ENCODE measurements around the gene RAET1L.
"Not testable (repeated sequence)": the region's sequence is repeated elsewhere in the genome, so short reads cannot be mapped to it uniquely, and the experiment has no call there.

The RAET1L gene

DNA sequence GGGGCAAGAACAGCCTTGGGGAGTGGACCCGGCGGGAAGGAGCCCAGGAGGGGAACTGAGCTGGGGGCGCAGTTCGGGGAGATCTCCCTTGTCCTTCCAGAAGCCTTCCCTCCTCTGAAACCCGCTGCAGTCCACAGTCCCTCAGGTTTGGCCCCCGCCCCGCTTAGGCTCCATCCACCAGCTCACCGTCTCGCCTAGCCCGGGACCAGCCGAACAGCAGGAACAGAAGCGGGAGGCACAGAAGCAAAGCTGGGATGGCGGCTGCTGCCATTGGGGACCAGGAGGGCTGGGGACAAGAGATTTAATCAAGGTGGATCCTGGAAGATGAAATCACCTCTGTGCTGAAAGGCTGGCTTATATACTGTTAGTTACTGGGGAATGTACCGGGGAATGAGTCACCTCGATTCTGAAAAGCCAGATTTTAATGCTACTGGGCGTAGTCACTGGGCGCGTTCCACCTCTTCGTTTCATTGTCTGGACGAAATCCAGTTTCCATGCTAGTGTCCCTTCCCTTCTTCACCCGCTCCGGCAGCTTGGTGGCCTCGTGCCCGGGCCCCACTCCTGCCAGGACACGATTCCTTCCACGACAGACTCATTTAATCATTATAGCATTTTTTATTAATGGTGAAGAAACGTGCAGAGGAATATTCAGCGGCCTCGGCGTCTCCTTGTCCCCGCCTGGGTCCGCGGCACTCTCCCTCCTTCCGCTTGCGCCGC is at the start of gene RAET1L:
RAET1L (minus strand) TSS at position 332 of the 717 bp plus-strand sequence; CDS start at position 271, 61 bp downstream.
- DNase-seq (ENCODE audit: low spot score): no peak
- in situ Hi-C loops (cut with MboI; ENCODE audit: low pct_unique_long_range_greater_than_20kb, low sequenced_read_pairs, unreplicated experiment): no loop called here

DNA sequence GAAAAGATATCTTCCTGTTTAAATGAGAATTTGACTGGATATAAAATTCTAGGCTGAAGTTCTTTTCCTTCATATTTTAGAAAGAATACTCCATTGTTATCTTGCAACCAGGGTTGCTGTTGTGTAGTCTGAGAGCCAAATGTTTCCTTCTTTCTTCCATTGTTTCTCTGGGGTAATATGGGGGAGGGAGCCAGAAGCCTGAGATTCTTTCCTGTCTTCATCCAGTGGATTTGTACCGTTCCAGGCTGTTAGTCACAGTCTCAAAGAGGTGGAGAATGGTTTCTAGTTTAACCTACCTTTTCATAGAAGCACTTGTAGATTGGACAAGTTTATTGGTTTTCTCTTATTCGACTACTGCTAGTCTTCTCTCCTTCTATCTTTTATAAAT is 49.7 kb upstream of the RAET1L start:
- in situ Hi-C loops (cut with MboI; ENCODE audit: low pct_unique_long_range_greater_than_20kb, low sequenced_read_pairs, unreplicated experiment): no loop called here
- TF ChIP-seq, protein P1, sequence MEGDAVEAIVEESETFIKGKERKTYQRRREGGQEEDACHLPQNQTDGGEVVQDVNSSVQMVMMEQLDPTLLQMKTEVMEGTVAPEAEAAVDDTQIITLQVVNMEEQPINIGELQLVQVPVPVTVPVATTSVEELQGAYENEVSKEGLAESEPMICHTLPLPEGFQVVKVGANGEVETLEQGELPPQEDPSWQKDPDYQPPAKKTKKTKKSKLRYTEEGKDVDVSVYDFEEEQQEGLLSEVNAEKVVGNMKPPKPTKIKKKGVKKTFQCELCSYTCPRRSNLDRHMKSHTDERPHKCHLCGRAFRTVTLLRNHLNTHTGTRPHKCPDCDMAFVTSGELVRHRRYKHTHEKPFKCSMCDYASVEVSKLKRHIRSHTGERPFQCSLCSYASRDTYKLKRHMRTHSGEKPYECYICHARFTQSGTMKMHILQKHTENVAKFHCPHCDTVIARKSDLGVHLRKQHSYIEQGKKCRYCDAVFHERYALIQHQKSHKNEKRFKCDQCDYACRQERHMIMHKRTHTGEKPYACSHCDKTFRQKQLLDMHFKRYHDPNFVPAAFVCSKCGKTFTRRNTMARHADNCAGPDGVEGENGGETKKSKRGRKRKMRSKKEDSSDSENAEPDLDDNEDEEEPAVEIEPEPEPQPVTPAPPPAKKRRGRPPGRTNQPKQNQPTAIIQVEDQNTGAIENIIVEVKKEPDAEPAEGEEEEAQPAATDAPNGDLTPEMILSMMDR (IDR thresholded peaks at IDR 0.05; ENCODE audit: extremely low read depth, insufficient read depth, missing control alignments): no peak
- DNase-seq (ENCODE audit: low spot score): no peak

More for the DNA sequence above, at the start of gene RAET1L:
- TF ChIP-seq, protein P1 (IDR thresholded peaks at IDR 0.05; ENCODE audit: extremely low read depth, insufficient read depth, missing control alignments): no peak

- DNase-seq (ENCODE audit: low spot score): not testable (repeated sequence)
These were observed 49.2 kb upstream of the RAET1L start for GRCh38 chr6:150074396-150075033.

GRCh38 chr6:150072201-150072600 is 46.9 kb upstream of the RAET1L start:
- TF ChIP-seq, protein P1 (IDR thresholded peaks at IDR 0.05; ENCODE audit: extremely low read depth, insufficient read depth, missing control alignments): no peak
- no peak for DNase-seq (ENCODE audit: low spot score)
- in situ Hi-C loops (cut with MboI; ENCODE audit: low pct_unique_long_range_greater_than_20kb, low sequenced_read_pairs, unreplicated experiment): loop anchor here (25.0 kb wide), 1 partner anchor 740 kb away; no protein-coding TSS in a partner anchor

More at GRCh38 chr6:150074396-150075033, 49.2 kb upstream of the RAET1L start:
- in situ Hi-C loops (cut with MboI; ENCODE audit: low pct_unique_long_range_greater_than_20kb, low sequenced_read_pairs, unreplicated experiment): loop anchor here (25.0 kb wide), 1 partner anchor 738 kb away; no protein-coding TSS in a partner anchor

GRCh38 chr6:150070236-150070818 is 45.0 kb upstream of the RAET1L start:
- TF ChIP-seq, protein P1 (IDR thresholded peaks at IDR 0.05; ENCODE audit: extremely low read depth, insufficient read depth, missing control alignments): no peak
- in situ Hi-C loops (cut with MboI; ENCODE audit: low pct_unique_long_range_greater_than_20kb, low sequenced_read_pairs, unreplicated experiment): loop anchor here (25.0 kb wide), 1 partner anchor 742 kb away; no protein-coding TSS in a partner anchor
- DNase-seq (ENCODE audit: low spot score): no peak

DNA sequence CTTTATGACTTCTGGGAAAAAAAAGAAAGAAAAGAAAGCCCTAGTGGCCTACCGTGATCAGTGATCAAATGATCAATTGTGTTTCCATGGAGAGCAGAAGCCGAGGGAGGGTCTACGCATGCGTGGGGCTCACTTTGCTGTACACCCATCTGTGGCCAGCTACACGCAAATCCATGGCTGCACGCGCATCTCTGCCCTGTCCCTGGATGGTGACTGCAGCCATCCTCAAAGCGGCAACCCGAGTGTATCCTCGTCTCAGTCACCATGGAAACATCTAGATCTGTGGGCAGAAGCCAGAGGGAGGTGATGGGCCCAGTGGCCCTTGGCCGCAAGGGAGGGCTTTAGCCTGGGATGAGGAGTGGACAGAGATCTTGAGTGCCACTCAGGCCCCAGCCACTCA is 44.4 kb upstream of the RAET1L start:
- DNase-seq (ENCODE audit: low spot score): no peak
- TF ChIP-seq, protein P1 (IDR thresholded peaks at IDR 0.05; ENCODE audit: extremely low read depth, insufficient read depth, missing control alignments): no peak
- in situ Hi-C loops (cut with MboI; ENCODE audit: low pct_unique_long_range_greater_than_20kb, low sequenced_read_pairs, unreplicated experiment): loop anchor here (25.0 kb wide), 1 partner anchor 743 kb away; no protein-coding TSS in a partner anchor
